SK-N-SH treated with all-trans-retinoic acid at 6 μM for 48 hours (cell line): ENCODE measurements around the gene BACH2.

Experiments used
- CREB5 ChIP-seq: fragments of 250-450 bp; sonication (Bioruptor Pico); IDR thresholded peaks from 2 replicates; pipeline ENCODE4 v1.5.1; 2020; ENCODE audit warnings: low read depth, mild to moderate bottlenecking, moderate library complexity
- CSDC2 ChIP-seq: fragments of 250-450 bp; sonication (Bioruptor Pico); IDR thresholded peaks from 2 replicates; pipeline ENCODE4 v1.5.0; 2020; ENCODE audit warnings: mild to moderate bottlenecking, moderate library complexity
- ISL1 ChIP-seq: fragments of 250-450 bp; sonication (Bioruptor Pico); IDR thresholded peaks from 2 replicates; pipeline ENCODE4 v2.1.2; 2022; ENCODE audit warnings: mild to moderate bottlenecking, moderate library complexity
- POU6F1 ChIP-seq: fragments of 250-450 bp; sonication (Bioruptor Pico); IDR thresholded peaks from 2 replicates; pipeline ENCODE4 v1.8.0; 2021; ENCODE audit warnings: low read depth, mild to moderate bottlenecking, moderate library complexity, borderline replicate concordance
- PPARA ChIP-seq: fragments of 250-450 bp; sonication (Bioruptor Pico); IDR thresholded peaks from 2 replicates; pipeline ENCODE4 v1.5.0; 2020; ENCODE audit warnings: mild to moderate bottlenecking, borderline replicate concordance
- RARB ChIP-seq: fragments of 250-450 bp; sonication (Bioruptor Pico); IDR thresholded peaks from 2 replicates; pipeline ENCODE4 v1.8.0; 2021; ENCODE audit warnings: mild to moderate bottlenecking, moderate library complexity
- SNAI2 ChIP-seq: fragments of 250-450 bp; sonication (Bioruptor Pico); IDR thresholded peaks from 2 replicates; pipeline ENCODE4 v1.5.0; 2020; ENCODE audit warnings: mild to moderate bottlenecking, moderate library complexity
- TCF4 ChIP-seq: fragments of 250-450 bp; sonication (Bioruptor Pico); IDR thresholded peaks from 2 replicates; pipeline ENCODE4 v1.8.0; 2021; ENCODE audit warnings: mild to moderate bottlenecking, moderate library complexity, borderline replicate concordance
- TOX ChIP-seq: fragments of 250-450 bp; sonication (Bioruptor Pico); IDR thresholded peaks from 2 replicates; pipeline ENCODE4 v1.8.0; 2021; ENCODE audit warnings: mild to moderate bottlenecking, moderate library complexity, borderline replicate concordance
- ZFP3 ChIP-seq: fragments of 250-450 bp; sonication (Bioruptor Pico); IDR thresholded peaks from 2 replicates; pipeline ENCODE4 v1.5.0; 2020; ENCODE audit warnings: mild to moderate bottlenecking, moderate library complexity
- ZFP30 ChIP-seq: fragments of 450-650 bp; formaldehyde crosslinking; IDR thresholded peaks from 2 replicates; pipeline ENCODE4 v1.5.0; 2022; ENCODE audit warnings: mild to moderate bottlenecking, moderate library complexity

GRCh38 chr6:90086517-90086916, 210.1 kb downstream of the BACH2 start:
- TF ChIP-seq ISL1: no peak
- no peak for TF ChIP-seq ZFP30 (CRISPR knock-in tag)
- TF ChIP-seq POU6F1 (CRISPR knock-in tag): no peak
- TF ChIP-seq CSDC2 (CRISPR knock-in tag): no peak
- no peak for TF ChIP-seq SNAI2 (CRISPR knock-in tag)
- no peak for TF ChIP-seq PPARA (CRISPR knock-in tag)
- TF ChIP-seq TOX (CRISPR knock-in tag): no peak
- TF ChIP-seq CREB5: no peak
- TF ChIP-seq RARB (CRISPR knock-in tag): no peak
- TF ChIP-seq TCF4 (CRISPR knock-in tag): no peak
- no peak for TF ChIP-seq ZFP3 (CRISPR knock-in tag)
